Activated naive CD4-positive, alpha-beta T cell treated with Interleukin-2 at 50 U/mL for 16 hours (primary cell): ENCODE measurements around the gene CNTNAP5.

ENCODE experiments used
- DNase-seq: peaks from one replicate; pipeline ENCODE4 v3.0.0-alpha.2; 2020

Gene CNTNAP5

DNA sequence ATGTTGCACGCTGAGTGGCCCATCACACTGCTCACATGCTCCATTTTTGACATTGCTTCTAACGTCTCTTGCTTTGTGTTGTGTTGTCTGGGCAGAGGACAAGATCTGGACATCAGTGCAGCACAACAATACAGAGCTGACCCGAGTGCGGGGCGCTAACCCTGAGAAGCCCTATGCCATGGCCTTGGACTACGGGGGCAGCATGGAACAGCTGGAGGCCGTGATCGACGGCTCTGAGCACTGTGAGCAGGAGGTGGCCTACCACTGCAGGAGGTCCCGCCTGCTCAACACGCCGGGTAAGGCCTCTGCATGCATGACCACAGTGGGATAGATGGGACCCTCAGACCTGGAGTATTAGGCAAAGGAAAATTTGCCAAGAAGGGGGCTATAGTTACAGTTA lies 622.6 kb downstream of the CNTNAP5 start:
- no peak for DNase-seq

DNA sequence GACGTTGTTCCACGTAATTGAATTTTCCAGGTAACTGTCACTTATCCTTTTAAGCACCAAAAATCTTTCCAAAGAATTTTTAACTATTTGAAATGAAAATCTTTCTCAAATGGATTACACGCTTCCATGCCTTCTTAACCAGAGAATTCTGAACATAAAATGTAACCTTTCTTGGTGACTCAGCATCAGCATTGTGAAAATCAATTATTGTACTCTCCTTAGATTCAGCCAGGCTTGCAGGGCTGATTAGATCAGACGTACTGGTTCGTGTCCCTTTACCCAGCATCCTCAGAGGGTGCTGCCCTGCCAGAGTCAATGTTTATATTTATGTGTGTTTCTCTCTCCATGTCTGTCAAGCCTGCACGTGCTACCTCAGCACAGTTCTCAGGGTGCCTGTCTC lies 623.9 kb downstream of the CNTNAP5 start:
- no peak for DNase-seq

DNA sequence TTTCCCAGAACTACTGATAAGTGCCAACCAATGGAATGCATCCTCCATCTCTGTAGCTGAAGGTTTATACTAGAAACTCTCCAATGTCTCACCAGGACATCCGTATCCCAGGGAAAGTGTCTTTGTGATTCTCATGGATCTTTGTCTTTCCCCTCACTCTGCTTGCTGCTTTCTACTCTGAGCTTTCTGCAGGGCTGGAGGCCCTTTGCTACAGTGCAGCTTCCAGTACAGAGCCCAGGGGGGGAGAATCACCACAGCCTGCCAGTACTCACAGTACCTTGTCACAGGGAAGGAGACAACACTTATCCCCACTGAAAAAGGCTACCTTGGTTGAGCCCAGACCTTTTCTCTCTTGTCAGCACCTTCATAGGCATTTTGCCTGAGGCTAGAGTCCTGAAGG lies 627.0 kb downstream of the CNTNAP5 start:
- no peak for DNase-seq

DNA sequence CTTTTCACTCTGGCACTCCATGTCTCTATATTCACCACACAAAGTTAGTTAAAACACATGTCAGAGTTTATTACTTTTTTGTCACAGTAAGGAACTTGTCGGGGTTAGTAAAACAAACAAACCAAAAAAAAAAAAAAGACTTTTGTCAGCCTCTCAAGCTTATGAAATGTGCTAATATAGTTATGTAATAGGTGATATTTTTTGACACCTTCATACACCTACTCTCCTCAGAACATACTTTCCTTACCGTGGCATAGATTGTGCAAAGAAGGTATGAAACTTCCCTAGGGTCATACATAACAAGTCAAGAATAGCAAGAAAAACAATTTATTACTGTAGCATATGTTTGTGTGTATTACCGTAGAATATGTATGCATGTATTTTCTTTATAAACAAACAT lies 633.3 kb downstream of the CNTNAP5 start:
- no peak for DNase-seq

DNA sequence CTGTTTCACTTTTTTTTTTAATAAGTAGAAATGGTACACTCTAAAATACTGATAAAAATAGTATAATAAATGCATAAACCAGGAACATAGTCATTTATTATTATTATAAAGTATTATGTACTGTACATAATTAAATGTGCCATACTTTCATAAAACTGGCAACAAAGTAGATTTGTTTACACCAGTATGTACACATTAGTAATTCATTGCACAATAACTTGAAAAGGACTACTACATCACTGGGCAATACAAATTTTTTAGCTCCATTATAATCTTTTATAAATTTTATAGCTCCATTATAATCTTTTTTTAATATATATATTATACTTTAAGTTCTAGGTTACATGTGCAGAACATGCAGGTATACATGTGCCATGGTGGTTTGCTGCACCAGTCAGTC lies 636.5 kb downstream of the CNTNAP5 start:
- no peak for DNase-seq

DNA sequence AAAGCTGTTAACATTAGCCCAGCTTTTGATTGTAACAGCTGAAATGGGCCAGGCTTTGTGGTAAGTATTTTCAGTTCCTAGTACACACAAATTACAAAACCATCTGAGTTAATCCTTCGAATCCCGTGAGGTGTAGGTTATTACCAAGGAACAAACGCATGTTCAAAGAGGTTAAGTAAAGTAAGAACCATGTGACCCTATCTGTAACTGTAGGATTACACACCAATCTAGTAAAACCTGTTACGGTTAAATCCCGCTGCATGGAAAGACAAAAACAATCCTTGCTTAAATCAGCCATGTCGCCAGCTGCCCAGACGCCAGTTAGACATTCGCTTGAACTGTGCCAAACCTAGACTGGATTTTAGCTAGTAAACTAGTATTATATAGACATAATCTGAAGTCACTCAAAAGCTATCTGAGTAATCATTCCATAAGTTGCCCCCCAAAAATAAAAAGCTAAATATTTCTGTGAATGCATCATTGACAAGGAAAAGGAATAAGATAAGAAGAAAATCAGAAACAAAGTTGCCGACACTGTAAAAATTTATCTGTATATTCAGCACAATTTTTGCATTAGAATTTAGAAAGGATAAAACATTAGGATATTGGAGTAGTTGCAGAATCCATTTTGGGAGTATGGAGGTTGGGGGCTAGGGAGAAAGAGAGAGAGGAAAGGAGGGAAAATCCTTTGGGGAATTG lies 638.0 kb downstream of the CNTNAP5 start:
- no peak for DNase-seq

DNA sequence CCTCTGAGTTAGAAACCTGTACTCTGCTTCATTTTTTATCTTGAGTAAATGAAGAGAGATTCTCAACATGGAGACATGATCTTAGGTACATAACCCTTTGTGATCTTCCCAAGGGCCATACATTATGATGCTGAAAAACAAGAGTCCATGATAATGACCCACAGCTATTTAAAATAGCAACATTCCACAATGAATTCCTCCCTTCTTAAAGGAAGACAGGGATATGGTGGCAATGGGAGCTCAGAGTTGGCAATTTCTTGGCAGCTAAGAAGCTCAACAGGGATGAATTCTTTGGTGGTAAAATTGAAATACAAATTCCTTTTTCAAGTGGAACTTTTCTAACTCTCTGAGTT lies 638.5 kb downstream of the CNTNAP5 start:
- DNase-seq, result no peak

DNA sequence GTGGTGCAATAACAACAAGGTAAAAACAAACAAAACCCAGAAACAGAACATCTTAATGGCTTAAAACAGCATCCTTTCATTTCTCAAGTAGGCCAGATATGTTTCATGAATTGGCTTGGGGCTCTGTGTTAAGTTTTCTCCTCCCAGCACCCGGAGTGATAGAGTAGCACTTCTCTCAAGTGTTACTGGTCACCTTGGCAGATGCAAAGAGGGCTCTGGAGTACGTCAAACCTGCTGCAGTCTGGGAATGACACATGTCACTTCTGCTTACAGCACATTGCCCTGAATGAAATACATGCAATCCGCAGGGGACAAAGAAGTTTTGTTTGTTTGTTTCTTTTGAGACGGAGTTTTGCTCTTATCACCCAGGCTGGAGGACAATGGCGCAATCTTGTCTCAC lies 639.3 kb downstream of the CNTNAP5 start:
- DNase-seq, result no peak

DNA sequence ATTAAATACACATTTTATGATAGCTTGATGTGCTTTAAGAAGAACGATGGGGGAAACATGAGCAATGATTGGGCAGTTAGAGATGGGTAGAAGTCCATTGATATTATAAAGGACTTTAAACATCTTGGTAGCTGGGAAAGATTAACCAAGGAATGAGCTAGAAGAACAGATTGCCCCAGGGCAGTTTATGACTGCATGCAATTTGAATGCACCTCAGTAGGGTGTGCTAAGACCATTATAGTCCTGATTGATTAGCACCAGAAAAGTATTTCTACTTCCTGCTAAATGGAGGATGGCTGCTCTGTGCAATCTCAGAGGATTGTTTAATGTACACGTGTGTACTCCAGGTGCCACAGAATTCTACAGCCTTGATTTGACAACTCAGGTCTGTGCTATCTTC lies 641.9 kb downstream of the CNTNAP5 start:
- DNase-seq, result no peak

DNA sequence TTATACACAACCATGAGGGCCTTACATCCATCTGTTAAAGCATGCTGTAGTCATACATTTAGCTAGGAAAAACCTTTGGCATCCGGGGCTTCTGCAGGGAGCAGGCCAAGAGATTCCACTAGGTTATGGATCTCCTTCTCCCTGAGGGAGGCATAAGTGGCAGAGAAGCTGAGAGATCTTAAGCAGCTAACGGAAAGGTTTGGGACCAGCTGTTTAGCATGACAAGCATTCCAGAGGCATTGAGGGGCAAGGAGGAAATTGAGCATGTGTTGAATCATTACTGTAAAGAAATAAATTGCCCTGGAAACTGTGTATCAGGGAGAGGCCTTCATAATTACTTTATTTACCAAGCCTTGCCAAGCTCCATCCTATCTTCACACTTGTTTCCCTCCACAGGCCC lies 643.1 kb downstream of the CNTNAP5 start:
- DNase-seq, result no peak

DNA sequence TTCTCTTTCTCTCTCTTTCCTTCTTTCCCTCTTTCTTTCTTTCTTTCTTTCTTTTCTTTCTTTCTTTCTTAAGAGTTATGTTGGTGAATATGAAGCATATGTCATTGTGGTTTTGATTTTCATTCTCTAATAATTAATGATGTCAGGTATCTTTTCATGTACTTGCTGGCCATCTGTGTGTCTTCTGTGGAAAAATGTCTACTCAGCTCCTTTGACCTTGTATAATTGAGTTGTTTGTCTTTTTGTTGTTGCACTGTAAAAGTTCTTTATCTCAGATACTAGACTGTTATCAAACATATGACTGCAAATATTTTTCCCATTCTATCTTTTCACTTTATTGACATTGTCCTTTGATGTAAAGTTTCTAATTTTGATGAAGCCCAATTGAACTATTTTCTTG lies 645.1 kb downstream of the CNTNAP5 start:
- DNase-seq, result no peak

DNA sequence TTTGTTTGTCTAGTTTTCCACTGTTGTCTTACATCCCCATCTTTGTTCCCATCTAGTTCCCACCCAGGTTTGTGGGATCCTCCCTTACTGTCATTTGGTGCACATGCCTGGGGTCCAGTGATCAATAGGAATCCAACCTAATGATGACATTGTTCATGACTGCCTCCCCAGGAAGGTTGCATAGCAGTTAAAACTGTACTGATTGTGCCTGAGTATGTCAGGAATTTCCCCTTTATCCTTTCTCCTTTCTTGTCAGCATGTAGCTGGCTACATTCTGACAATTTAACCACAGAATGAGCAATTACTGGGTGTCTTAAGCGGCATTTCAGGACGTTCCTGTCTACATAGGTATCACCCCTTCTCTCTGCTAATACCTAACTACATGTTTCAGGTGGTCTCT lies 653.0 kb downstream of the CNTNAP5 start:
- no peak for DNase-seq

DNA sequence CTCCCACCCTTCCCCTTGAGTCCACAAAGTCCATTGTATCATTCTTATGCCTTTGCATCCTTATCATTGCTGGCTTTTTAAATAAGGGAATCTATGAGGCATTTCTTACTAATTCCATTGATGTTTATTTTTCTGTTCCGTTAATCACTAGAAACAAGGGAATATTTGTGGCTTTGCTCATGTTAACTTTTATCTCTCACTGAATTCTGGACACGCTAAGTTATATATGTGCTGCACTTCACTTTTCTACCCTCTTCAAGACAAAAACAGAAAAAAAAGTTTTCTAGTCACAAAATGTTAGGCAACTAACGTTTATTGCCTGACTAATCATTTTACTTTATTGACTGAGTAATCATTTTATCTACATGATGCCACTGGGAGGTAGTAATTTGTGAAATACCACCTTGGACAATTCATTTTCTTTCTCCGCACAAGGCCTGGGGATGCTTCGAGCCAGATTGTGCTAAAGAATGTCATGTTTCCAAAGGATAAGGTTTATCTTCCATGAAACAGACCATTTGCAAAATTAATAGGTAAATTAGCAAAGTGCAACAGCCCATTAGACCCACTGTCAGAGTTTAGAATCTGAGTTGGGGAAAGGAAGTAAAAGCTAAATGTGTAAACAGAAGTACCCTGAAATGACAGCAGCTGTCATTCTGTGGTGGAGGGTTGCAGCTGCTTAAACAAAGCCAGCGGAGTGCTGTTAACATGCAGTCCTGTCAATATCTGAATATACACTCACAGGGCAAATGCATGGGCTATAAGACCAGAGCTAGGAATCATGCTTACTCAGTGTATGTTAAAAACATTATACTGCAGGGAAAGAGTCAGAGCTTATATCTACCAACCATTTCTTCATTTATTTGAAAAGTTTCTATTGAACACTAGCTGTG lies 658.7 kb downstream of the CNTNAP5 start:
- no peak for DNase-seq

DNA sequence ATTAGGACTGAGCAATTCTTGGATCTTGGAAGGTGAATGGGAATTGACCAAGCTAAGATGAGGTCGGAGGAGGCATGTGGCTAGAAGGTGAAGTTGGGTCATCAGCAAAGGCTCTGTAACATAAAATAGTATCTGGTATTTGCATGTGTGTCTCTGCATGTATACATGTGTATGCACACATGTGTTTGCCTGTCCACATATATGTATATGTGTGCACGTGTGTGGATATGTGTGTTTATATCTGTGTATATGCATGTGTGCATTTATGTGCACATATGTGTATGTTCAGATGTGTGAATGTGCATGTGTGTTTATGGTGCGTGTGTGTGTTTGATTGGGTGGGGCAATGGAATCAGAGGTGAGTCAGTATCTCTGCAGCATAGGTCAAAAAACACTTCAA lies 664.3 kb downstream of the CNTNAP5 start:
- no peak for DNase-seq

DNA sequence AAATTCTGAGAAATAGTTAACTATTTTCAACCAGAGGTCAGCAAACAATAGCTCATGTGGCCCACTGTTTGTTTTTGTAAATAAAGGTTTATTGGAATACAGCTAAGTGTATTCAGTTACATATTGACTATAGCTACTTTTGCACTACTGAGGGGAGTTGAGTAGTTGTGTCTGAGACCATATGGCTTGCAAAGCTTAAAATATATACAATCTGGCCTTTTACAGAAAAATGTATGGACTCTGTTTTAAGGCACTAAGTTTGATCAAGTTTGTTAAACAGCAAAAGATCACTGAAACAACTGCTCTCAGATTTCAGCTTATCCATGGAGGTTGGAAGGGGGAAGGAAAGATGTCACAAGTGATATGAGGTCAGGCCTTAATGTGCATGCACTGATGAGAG lies 667.1 kb downstream of the CNTNAP5 start:
- no peak for DNase-seq

DNA sequence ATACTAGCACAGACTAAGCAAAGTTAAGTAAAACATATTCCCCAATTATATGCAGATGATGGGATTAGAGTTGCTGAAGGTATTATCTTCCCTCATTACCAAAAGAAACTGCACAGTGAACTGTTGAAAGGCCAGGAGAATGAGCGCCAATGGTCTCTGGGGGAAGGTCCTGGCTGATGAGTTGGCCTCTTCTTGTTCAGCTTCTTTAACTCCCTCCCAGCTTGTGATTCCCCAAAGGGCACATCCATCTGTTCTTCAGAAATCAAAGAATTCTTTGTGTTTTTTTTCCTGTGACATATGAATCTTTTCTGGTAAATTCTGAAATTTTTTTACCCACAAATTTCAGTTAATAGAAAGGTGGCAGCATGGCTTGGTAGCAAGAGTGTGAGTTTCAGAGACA lies 667.6 kb downstream of the CNTNAP5 start:
- no peak for DNase-seq

DNA sequence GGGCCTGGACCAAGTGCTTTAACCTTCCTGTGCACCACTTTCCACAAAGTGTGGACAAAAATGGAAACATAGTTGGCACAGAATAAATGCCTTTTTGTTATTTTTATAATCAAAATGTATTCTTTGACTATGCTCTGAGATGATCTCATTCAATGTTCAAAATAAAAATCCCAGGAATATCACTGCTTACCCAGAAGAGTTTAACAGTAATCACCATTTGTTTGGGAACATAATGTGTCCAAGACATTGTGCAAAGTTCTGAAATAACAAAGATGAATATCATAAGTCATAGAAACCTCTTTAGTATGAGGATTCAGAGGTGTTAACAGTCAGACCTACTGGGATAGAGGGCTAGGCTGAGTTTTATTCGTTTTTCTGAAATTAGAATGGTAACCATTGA lies 668.1 kb downstream of the CNTNAP5 start:
- no peak for DNase-seq

DNA sequence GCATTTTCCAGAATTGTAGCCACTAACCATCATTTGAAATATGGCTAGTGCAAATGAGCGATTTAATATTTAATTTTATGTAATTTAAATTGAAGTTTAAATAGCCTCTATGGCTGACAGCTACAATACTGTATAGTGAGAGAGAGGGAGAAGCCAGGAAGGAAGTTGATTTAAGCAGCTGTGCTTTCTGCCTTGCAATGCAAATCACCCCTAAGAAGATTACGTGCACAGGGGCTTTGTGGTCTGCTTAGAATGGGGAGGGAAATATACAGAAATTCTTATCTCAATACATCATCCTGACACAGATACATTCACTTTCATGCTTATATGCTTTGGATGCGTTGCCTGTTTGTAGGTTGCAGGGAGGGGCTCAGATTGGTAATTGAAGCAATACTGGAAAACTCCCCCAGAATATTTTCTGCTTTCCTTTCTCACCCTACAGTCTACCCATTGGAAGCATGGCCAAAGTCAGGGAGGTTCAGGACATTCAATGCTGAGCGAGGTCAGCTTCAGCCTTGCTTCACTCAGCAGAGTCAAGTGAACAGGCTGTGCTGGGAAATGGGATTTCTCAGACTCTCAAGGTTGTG lies 674.0 kb downstream of the CNTNAP5 start:
- DNase-seq, result no peak

DNA sequence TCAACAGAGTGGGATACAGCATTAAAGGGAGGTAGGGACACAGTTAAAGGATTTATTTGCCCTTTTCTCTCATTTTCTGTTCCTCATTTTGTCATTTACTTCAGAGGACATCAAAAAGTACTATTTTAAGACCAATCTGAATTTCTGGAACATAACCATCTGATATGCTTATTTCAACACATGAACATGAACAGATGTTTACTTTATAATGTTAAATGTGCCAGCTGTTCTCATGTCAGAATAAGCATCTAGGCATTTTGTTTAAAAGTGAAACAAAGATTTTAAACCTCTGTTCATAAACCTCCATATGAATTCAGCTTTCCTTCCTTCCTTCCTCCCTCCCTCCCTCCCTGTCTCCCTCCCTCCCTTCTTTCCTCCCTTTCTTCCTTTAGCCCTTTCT lies 677.7 kb downstream of the CNTNAP5 start:
- DNase-seq, result no peak

DNA sequence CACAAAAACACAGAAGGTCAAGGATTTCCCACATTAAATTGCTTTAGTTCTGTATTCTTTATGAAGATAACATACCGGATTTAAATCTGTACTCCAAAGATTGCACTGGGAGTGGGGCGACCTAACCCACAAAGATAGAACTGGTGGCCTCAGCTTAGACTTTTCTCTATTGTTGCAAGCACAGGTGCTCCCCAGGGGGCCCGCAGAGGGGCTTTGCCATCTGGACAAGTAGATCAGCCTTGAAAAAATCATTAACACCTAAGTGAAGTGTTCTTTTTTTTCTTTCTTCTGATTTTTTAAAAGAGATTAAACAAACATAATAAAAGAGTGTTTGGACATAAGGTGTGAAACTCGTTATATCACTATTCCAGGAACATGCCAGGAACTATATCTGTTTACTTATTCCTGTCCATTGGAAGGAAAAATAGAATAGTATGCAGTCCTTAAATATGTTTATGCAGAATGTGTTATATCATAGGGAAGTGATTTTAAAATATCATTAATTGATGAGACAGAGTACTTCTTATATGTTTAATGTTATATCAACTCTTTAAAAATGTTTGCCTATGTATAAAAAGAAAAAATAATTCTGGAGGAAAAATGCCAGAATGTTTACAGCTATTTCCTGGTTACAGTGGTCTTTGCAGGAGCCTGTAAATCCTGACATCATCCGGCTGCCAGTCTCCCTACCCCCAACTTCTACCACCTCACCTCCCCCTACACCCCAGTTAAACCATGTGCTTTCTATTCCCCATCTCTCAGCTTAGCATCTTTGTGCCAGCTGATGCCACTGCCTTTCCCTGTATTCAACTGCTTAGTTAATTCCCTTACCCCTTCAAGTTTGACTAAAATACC lies 679.2 kb downstream of the CNTNAP5 start:
- no peak for DNase-seq

DNA sequence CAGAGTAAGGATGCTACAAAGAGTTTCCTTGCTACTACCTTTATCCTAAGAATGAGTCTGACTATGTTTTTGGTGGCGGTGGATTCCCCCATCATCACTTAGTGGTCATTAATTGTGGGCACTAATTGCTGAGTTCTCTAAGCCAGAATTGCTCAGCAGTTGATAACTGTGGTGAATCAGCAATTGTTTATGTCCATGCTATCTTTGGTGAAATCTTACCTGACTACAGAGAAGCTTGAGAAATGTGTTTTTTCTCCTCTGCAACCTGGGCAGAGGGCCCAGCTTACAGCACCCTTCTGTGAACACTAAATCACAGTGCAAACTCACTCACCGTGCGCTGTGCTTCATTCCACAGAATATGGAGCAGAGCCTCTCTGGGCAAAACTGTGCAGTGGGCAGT lies 683.6 kb downstream of the CNTNAP5 start:
- no peak for DNase-seq

DNA sequence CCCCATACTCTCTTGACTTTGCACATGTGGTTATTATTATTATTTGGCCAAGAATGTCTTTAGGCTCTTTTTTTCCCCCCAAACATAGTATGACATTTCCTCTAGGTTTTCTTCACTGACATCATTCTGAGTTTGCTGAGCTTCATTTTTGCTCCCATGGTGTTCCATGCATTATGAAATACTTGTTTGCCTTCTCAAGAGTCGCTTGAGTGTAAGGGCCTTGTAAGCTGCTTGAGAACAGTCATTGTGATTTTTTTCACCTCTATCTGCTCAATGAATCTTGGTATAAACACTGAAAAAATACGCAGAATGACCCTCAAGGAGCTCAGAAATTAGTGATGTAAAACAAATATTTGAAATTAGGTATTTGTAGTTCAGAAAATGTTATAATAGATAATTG lies 688.9 kb downstream of the CNTNAP5 start:
- DNase-seq, result no peak

DNA sequence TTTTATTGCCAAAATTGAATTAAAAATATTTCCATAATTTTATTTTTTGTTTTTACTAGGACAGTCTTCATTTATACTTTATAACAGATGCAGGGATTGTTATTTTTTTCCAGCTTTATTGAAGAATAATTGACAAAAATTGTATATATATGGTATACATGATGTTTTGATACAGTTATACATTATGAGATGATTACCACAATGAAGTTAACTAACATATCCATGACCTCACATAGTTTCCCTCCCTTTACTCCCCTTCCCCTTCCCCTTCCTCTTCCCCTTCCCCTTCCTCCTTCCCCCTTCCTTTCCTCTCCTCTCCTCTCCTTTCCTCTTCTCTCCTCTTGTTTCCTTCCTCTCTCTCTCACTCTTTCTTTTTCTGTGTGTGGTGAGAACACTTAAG lies 700.1 kb downstream of the CNTNAP5 start:
- no peak for DNase-seq
